GM10248 (cell line): Measurements from ENCODE around the gene CYP24A1.

Experiments used
- CTCF ChIA-PET: fragments of 300-600 bp; sonication (Branson Sonifier 250); formaldehyde crosslinking; extraction: SDS; loops from one replicate; lab custom pipeline; 2021; ENCODE audit warnings: antibody characterized with exemption; lab: Yijun Ruan, JAX
- POLR2A ChIA-PET: fragments of 350-650 bp; sonication (Branson Sonifier 250); formaldehyde crosslinking; extraction: SDS; loops from one replicate; lab custom pipeline; 2020; ENCODE audit warnings: antibody characterized with exemption; lab: Yijun Ruan, JAX
- DNase-seq: peaks from one replicate; pipeline ENCODE4 v3.0.0; 2012; ENCODE audit errors: extremely low spot score
- CTCF ChIP-seq: IDR thresholded peaks from 2 replicates; pipeline ENCODE4 v1.5.1; 2012; ENCODE audit warnings: mild to moderate bottlenecking, low read depth; ENCODE audit errors: extremely low read depth, missing control alignments, control extremely low read depth

Gene CYP24A1

GRCh38 chr20:54107600-54108325 lies 66.0 kb downstream of the CYP24A1 start:
- no peak for DNase-seq
- CTCF ChIA-PET: interaction anchor here (1.8 to 5.6 kb wide), 3 partner anchors 11 to 95 kb away, joined by 4 to 136 read pairs (median 55); partner anchors contain the start of gene PFDN4
- no peak for TF ChIP-seq CTCF
- POLR2A ChIA-PET: no interaction called here

GRCh38 chr20:54107181-54107580 lies 66.6 kb downstream of the CYP24A1 start:
- no peak for DNase-seq
- ChIA-PET POLR2A (no interaction called here), CTCF (interaction anchor here (1.0 to 5.6 kb wide), 4 partner anchors 11 to 271 kb away, joined by 3 to 136 read pairs (median 30); partner anchors contain the start of gene PFDN4)
- no peak for TF ChIP-seq CTCF

- ChIA-PET CTCF (interaction anchor here (0.7 to 5.6 kb wide), 8 partner anchors 11 to 528 kb away, joined by 3 to 136 read pairs (median 4); partner anchors contain the start of gene PFDN4), POLR2A (no interaction called here)
- no peak for TF ChIP-seq CTCF
- DNase-seq: no peak
These were observed 67.6 kb downstream of the CYP24A1 start for GRCh38 chr20:54106162-54106561.

- CTCF ChIA-PET: interaction anchor here (1.1 to 5.6 kb wide), 10 partner anchors 10 to 528 kb away, joined by 3 to 136 read pairs (median 8); partner anchors contain the start of gene PFDN4
- POLR2A ChIA-PET: no interaction called here
These were observed 68.1 kb downstream of the CYP24A1 start for GRCh38 chr20:54105653-54106052.

GRCh38 chr20:54104781-54105180 lies 69.0 kb downstream of the CYP24A1 start:
- no peak for DNase-seq
- CTCF ChIA-PET: interaction anchor here (0.8 to 5.6 kb wide), 18 partner anchors 9 to 546 kb away, joined by 3 to 136 read pairs (median 4); partner anchors contain the start of gene PFDN4
- TF ChIP-seq CTCF: no peak
- POLR2A ChIA-PET: no interaction called here

More at GRCh38 chr20:54105653-54106052, 68.1 kb downstream of the CYP24A1 start:
- no peak for TF ChIP-seq CTCF
- DNase-seq: no peak

GRCh38 chr20:54103762-54104600 lies 69.8 kb downstream of the CYP24A1 start:
- no peak for DNase-seq
- TF ChIP-seq CTCF: no peak
- ChIA-PET POLR2A (no interaction called here), CTCF (interaction anchor here (0.7 to 5.6 kb wide), 37 partner anchors 8 to 593 kb away, joined by 3 to 136 read pairs (median 3); partner anchors contain the start of gene PFDN4)
